Kasumi-1 (cell line): ENCODE data around the gene NUDT4B.
"Not testable (repeated sequence)": the region's sequence is repeated elsewhere in the genome, so short reads cannot be mapped to it uniquely, and the experiment has no call there.

Source experiments
- DNase-seq, 2 experiments: peaks; one replicate each; lab custom pipeline; 2025; lab: John Stamatoyannopoulos, UW

Gene NUDT4B

GRCh38 chr1:148738667-148739066, 9.9 kb upstream of the NUDT4B start:
- DNase-seq: not testable (repeated sequence)

GRCh38 chr1:148743200-148743599, 5.4 kb upstream of the NUDT4B start:
- not testable (repeated sequence) for DNase-seq

GRCh38 chr1:148743726-148744720, 4.6 kb upstream of the NUDT4B start:
- DNase-seq: not testable (repeated sequence)

GRCh38 chr1:148749335-148749681, 734 bp downstream of the NUDT4B start:
- DNase-seq: not testable (repeated sequence)

DNA sequence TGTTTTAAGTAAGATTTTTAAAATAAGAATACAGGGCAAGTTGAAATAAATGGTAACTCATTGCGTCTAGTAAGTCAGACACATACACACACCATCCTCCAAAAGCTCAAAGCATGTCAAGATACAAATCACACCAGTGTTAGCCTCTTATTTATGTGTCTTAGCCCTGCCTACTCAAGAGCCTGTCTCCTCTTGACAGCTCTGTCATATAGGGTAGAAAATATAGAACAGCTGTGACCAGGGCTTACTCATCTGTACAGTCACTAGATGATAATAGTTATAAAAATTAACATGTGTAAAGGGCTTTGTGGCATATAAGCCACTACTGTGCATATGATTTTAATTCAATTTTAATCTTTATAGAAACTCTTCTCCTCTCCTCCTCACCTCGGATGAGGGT, 7.7 kb downstream of the NUDT4B start:
- not testable (repeated sequence) for DNase-seq

DNA sequence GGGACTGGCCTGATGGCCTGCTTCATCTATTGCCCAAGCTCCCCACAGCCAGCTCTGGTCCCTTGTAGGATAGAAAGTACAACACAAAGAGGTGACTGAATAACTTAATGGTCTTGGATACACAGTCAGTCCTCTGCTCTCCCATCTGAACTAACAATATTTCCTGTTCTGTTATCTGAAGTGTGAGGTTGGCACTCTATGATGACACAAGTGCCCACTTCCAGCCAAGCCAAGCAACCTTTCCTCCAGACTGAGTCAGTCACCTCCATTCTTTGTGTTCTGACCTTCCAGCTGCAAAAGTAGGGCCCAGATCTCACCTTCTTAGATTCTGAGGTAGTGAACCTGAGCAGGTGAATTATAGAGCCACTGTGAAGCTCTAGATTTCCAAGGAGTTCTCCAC, 8.9 kb downstream of the NUDT4B start:
- not testable (repeated sequence) for DNase-seq

GRCh38 chr1:148758412-148758811, 9.8 kb downstream of the NUDT4B start:
- DNase-seq: not testable (repeated sequence)

DNA sequence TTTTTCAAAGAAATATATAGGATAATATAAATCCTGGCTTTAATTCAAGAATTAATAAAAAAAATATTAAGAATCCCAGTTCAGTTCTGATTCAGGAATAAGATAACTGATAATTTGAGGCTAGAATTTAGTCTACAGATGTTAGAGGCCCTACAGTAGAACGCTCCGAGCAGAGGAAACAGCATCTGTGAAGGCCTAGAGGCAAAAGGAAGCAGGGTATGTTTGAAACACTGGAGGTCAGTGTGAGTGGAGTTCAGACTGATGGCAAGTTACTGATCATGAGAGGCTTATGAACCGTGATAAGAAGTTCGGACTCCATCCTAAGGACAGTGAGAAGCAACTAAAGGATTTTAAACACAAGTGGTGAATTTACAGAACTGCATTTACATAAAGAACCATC, 10.4 kb downstream of the NUDT4B start:
- DNase-seq: not testable (repeated sequence)

GRCh38 chr1:148759749-148760148, 11.2 kb downstream of the NUDT4B start:
- DNase-seq: not testable (repeated sequence)

DNA sequence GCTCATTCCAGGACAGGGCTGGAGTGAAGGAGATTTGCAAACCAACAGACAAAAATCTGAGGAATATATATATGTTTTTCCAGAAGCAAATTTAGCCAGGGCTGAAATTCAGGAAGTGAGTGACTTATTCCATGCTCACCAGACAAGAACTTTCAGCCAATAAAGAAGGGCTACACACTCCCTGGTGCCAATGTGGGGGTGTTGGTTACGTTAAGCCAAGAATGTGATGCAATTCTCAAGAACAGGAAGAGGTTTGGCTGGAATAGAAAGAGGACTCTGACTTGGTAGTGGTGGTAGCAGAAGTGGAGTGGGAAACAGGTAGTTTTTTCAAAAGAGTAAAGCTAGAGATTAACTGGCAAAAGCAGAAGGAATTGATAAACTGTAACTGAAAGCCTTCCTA, 11.6 kb downstream of the NUDT4B start:
- DNase-seq: not testable (repeated sequence)

GRCh38 chr1:148761360-148761759, 12.8 kb downstream of the NUDT4B start:
- not testable (repeated sequence) for DNase-seq

- not testable (repeated sequence) for DNase-seq
Measured at GRCh38 chr1:148765238-148766019, 16.9 kb downstream of the NUDT4B start.

DNA sequence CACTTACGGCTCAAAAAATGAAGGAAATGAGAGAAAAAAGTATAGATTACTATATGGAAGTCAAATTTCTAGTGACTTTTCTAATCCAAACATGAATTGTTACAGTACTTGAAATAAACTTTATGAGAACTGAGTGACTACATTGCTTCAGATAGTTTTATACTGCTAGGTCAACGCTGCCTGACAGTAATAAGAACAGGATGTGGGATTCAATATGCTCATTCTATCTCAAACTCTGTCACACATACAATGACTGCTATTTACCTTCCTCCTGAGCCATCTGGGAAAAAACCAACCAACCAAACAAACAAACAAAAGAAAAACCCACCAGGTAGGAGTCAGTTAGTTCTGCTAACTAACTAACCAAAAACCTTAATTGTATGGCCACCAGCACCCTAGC, 20.0 kb downstream of the NUDT4B start:
- DNase-seq: not testable (repeated sequence)

DNA sequence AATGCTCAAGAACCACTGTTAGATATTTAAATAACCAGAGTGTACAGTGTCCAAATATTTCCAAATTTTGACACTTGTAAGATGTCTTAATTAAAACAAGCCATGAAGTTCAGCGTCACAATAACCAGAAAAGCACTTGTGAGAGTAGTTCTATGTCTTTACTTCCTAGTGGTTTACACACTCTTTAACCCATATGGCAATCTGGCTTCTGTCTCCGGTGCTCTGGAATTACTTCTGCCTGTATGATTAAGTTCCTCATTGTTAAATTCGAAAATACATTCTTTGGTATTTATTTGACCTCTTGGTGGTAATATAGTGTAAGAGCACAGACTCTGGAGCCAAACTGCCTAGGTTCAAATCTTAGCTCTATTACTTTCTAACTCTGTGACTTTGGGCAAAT, 20.9 kb downstream of the NUDT4B start:
- not testable (repeated sequence) for DNase-seq

DNA sequence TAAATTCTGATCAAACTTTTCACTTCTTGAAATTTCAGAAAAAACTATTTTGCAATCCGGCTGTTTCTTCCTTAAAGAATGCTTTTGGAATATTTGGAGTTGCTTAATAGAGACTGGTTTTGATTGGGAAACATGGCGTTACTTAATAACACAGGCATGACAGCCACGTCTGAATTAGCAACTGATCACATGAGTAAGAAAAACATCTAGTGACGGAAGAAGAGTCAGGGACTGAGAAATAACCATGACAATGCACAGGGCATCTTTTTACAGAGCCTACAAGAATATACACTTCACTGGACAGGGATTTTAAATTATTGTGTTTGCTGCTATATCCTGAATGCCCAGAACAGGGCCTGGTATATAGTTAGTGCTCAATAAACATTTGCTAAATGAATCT, 25.1 kb downstream of the NUDT4B start:
- DNase-seq: not testable (repeated sequence)

GRCh38 chr1:148774102-148774501, 25.5 kb downstream of the NUDT4B start:
- not testable (repeated sequence) for DNase-seq

DNA sequence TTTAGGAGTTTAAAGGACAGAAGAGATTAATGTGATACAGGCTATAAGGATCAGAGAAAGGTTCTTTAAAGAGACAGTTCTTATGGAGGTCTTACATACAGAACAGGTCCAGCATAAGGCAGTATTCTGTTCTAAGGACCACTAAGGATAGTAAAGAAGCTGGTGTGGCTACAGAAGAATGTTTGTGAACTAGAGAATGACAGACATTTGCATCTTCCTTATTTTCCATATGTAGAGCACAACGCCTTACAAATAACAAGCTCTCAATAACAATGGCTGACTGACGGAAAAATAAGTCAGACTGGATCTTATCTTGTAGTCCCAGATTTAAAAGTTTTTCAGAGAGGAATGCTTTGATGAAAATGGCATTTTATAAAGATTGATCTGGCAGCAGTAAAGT, 26.7 kb downstream of the NUDT4B start:
- not testable (repeated sequence) for DNase-seq

DNA sequence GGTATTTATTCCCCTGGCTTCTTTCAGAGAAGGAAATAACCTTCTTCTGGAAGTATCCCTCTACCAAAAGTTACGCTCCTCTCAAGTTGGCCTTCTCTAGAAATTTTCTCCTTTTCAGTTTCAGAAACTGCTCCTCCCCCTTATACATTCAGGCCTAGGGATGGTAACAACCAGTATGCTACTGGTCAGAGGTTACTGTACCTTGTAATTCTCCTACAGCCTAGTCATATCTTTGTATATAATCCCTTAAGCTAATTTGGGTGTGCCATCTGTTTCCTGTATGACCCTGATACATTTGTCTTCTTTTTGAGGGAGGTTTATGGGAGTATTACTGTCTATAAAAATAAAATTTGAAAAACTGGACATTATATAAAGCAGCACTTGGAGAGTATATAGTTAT, 29.1 kb downstream of the NUDT4B start:
- not testable (repeated sequence) for DNase-seq

GRCh38 chr1:148780404-148780803, 31.8 kb downstream of the NUDT4B start:
- not testable (repeated sequence) for DNase-seq

DNA sequence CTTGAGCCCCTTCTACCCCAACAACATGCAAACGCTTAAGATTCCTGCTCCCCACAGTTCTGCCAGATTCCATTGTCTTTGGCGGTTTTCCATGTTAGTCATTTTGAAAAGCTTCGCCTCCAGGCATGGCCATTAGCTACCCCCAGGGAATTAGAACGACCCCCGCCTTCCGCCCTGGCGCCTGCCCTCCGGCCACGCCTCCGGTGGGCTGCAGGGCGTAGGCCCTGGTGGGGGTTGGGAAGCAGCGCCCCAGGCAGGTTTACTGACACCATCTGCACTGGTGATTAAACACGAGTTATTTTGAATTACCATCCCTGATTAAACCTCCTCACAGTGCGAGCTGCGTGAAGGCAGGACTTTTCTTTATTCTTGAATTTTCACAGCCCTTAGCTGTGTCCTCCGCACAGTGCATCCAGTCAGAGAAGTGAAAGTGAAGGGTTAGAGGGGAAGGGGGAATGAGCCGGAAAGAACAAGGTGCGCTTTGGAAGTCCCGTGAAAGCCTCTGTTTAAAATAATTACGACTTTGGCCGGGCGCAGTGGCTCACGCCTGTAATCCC, 43.0 kb downstream of the NUDT4B start:
- not testable (repeated sequence) for DNase-seq

- DNase-seq: not testable (repeated sequence)
Measured at GRCh38 chr1:148793762-148794332, 45.3 kb downstream of the NUDT4B start.
